Stimulated activated naive CD8-positive, alpha-beta T cell treated with anti-CD3 and anti-CD28 coated beads, Interleukin-15, amount 100 ng/mL, for 72 hours (primary cell): ENCODE measurements around the gene CLSTN1.

Source experiments
- ATAC-seq: fragments of 150-1000 bp; cut with Tn5 transposase; 2 replicates; pipeline ENCODE4 v1.10.0; 2021; ENCODE audit warnings: mild to moderate bottlenecking, moderate library complexity
- DNase-seq, 2 donors: peaks; one replicate each; pipeline ENCODE4 v3.0.0; 2021 to 2022
- H3K27ac Mint-ChIP-seq, 2 donors: one replicate each; pipeline ENCODE4 v1.8.0; 2022; ENCODE audit warnings: mild to moderate bottlenecking in 2 of 2, mixed read lengths in 2 of 2, moderate library complexity in 2 of 2
- H3K27me3 Mint-ChIP-seq: one replicate; pipeline ENCODE4 v1.8.0; 2022; ENCODE audit warnings: mixed read lengths
- H3K4me1 Mint-ChIP-seq: one replicate; pipeline ENCODE4 v1.8.0; 2022; ENCODE audit warnings: mild to moderate bottlenecking, mixed read lengths
- H3K4me3 Mint-ChIP-seq, 2 donors: one replicate each; pipeline ENCODE4 v1.8.0; 2022; ENCODE audit warnings: mild to moderate bottlenecking in 2 of 2, mixed read lengths in 2 of 2, moderate library complexity in 1 of 2
- H3K9me3 Mint-ChIP-seq, 2 donors: one replicate each; pipeline ENCODE4 v1.8.0; 2022; ENCODE audit warnings: mixed read lengths in 2 of 2

Gene CLSTN1

GRCh38 chr1:9859281-9860014 lies 35.7 kb upstream of the CLSTN1 start:
- Mint-ChIP-seq H3K27ac (peak overlapping the region in 1 of 2 donors; percentile 27), H3K27me3 (no peaks in the 10 kb centered on the region), H3K4me3 (no peak overlapping the region), H3K9me3 (no peaks in the 10 kb centered on the region), H3K4me1 (peaks cover 10% of the 10 kb centered on the region)
- DNase-seq (no peak), ATAC-seq (no peak)

GRCh38 chr1:9858293-9859035 lies 34.7 kb upstream of the CLSTN1 start:
- peaks cover 4 to 6% of the 10 kb centered on the region in 2 donors for H3K9me3 Mint-ChIP-seq
- peaks cover 10% of the 10 kb centered on the region for H3K4me1 Mint-ChIP-seq
- peak overlapping the region in 1 of 2 donors; percentile 2 for H3K27ac Mint-ChIP-seq
- ATAC-seq, result peak; percentile 60
- H3K27me3 Mint-ChIP-seq, result no peaks in the 10 kb centered on the region
- no peak overlapping the region for H3K4me3 Mint-ChIP-seq
- no peak for DNase-seq

GRCh38 chr1:9855186-9855585 lies 31.4 kb upstream of the CLSTN1 start:
- DNase-seq (no peak), ATAC-seq (no peak)
- H3K9me3 Mint-ChIP-seq, result peaks cover 5 to 9% of the 10 kb centered on the region in 2 donors
- no peak overlapping the region for H3K4me3 Mint-ChIP-seq
- H3K27ac Mint-ChIP-seq, result peak overlapping the region in 1 of 2 donors; percentile 48
- peaks cover 23% of the 10 kb centered on the region for H3K4me1 Mint-ChIP-seq
- H3K27me3 Mint-ChIP-seq, result peaks cover 17% of the 10 kb centered on the region

- H3K4me1 Mint-ChIP-seq, result peaks cover 25% of the 10 kb centered on the region
- H3K9me3 Mint-ChIP-seq, result peaks cover 5 to 9% of the 10 kb centered on the region in 2 donors
- no peak overlapping the region for H3K4me3 Mint-ChIP-seq
- no peak for DNase-seq
- H3K27ac Mint-ChIP-seq, result no peak overlapping the region
- H3K27me3 Mint-ChIP-seq, result peaks cover 17% of the 10 kb centered on the region
- ATAC-seq, result no peak
Observed at GRCh38 chr1:9853249-9853595, 29.5 kb upstream of the CLSTN1 start.

DNA sequence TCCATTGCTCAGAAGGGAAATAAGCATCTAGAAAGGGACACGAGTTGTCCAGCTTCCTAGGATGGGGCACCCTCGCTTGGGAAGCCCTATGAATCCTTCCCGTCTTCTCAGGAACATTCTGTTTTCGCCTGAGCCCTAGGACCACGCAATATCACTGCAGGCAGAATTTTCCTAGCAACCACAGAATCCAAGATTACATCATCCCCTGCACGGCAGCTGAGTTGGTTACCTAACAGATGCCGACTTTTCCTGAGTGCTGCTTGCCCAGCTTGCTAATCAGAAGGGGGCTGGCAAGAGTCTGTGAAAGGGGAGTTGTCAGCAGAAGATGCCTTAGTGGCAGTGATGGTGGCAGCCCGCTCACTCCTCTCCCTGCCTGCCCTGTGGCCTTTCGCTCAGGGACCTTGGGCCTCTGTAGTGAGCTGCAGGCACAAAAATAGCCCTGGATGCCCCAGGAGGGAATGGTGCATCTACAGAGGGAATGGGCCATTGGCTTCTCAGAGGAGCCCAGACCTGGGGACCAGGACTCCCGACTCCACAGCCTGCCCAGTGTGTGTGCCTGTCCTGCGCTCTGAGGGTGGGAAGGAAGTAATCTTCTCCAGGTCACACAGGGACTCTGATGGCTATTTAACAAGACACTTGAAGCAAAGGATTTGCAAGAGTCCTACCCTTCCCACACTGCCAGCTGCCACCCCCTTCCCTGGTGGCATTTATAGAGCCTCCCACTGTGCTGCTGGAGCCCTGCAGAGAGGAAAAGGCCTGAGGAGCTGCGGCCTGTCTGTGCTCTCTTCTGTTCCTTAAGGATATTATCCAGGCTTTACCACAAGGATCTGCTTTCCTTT lies 28.9 kb upstream of the CLSTN1 start:
- Mint-ChIP-seq H3K4me3 (no peak overlapping the region), H3K27ac (no peak overlapping the region), H3K9me3 (peaks cover 5 to 9% of the 10 kb centered on the region in 2 donors), H3K27me3 (peaks cover 17% of the 10 kb centered on the region), H3K4me1 (peaks cover 25% of the 10 kb centered on the region)
- ATAC-seq, result no peak
- DNase-seq, result no peak

- peaks cover 5 to 9% of the 10 kb centered on the region in 2 donors for H3K9me3 Mint-ChIP-seq
- ATAC-seq (no peak), DNase-seq (no peak)
- peaks cover 17% of the 10 kb centered on the region for H3K27me3 Mint-ChIP-seq
- no peak overlapping the region for H3K4me3 Mint-ChIP-seq
- H3K4me1 Mint-ChIP-seq, result peaks cover 25% of the 10 kb centered on the region
- H3K27ac Mint-ChIP-seq, result no peak overlapping the region
Observed at GRCh38 chr1:9852004-9852403, 28.2 kb upstream of the CLSTN1 start.

GRCh38 chr1:9850442-9851162 lies 26.8 kb upstream of the CLSTN1 start:
- Mint-ChIP-seq H3K9me3 (peaks cover 5 to 9% of the 10 kb centered on the region in 2 donors), H3K4me3 (peak overlapping the region; percentile 61 to 81), H3K27me3 (peaks cover 17% of the 10 kb centered on the region), H3K27ac (no peak overlapping the region), H3K4me1 (peaks cover 25% of the 10 kb centered on the region)
- peak; percentile 21 for ATAC-seq
- no peak for DNase-seq

DNA sequence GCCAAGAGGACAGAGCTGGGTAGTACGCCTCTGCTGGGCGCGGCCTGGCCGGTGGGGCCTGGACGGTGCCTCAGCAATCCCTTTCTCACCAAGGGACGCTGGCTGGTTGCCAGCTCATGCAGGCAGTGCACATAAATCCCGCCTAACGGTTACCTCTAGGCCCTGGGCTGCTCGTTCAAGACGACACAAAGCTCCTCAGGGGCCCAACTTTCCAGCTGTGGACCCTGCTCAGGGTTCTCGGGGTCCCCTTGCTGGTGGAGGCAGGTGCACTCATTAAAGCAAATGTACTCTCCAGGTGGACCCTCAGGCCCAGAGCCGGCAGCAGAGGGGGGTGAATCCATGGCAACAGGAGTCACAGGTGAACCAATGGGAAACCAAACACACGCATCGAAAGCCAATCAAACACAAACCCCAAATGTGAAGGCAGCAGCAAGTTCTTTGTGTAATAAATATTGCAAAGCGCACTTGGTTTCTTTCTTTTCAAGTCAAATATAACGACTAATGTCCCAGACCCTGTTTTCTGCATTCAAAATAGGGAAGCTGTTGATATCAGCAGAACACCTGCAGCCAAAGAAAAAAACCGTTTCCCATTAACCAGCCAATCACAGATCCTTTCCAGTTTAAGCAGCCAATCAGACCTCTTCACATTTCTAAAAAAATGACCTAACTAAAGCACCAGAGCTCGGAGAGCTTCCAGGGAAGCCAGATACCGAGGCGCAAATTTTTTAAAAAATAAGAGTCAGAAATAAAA lies 26.1 kb upstream of the CLSTN1 start:
- Mint-ChIP-seq H3K27me3 (peaks cover 17% of the 10 kb centered on the region), H3K4me1 (peaks cover 25% of the 10 kb centered on the region), H3K27ac (no peak overlapping the region), H3K9me3 (peaks cover 5 to 9% of the 10 kb centered on the region in 2 donors), H3K4me3 (peak overlapping the region; percentile 57 to 81)
- ATAC-seq (peak; percentile 56), DNase-seq (no peak)

- DNase-seq, result no peak
- Mint-ChIP-seq H3K27ac (no peak overlapping the region), H3K4me1 (peaks cover 25% of the 10 kb centered on the region), H3K4me3 (no peak overlapping the region), H3K27me3 (peaks cover 17% of the 10 kb centered on the region), H3K9me3 (no peaks in the 10 kb centered on the region)
- ATAC-seq, result no peak
Observed at GRCh38 chr1:9848022-9848421, 24.3 kb upstream of the CLSTN1 start.

DNA sequence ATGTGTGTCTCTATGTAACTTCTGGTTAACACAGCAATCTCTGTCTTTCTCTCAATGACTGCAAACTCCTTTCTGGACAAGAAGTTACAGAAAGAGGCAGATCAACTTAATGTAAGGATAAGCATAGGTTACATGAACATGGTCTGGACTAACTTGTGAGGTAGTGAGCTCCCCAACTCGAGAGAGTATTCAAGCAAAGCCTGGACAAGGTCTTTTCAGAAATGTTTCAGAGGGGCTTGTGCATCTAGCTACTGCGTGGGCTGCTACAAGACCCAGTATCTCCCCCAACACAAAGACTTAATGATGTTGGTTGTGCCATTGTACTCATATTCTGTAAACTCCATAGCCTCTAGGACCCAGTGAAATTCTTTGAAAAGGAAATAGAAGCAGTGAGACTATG lies 23.5 kb upstream of the CLSTN1 start:
- Mint-ChIP-seq H3K4me1 (peaks cover 25% of the 10 kb centered on the region), H3K27me3 (peaks cover 17% of the 10 kb centered on the region), H3K27ac (no peak overlapping the region), H3K9me3 (no peaks in the 10 kb centered on the region), H3K4me3 (no peak overlapping the region)
- no peak for ATAC-seq
- DNase-seq, result no peak

DNA sequence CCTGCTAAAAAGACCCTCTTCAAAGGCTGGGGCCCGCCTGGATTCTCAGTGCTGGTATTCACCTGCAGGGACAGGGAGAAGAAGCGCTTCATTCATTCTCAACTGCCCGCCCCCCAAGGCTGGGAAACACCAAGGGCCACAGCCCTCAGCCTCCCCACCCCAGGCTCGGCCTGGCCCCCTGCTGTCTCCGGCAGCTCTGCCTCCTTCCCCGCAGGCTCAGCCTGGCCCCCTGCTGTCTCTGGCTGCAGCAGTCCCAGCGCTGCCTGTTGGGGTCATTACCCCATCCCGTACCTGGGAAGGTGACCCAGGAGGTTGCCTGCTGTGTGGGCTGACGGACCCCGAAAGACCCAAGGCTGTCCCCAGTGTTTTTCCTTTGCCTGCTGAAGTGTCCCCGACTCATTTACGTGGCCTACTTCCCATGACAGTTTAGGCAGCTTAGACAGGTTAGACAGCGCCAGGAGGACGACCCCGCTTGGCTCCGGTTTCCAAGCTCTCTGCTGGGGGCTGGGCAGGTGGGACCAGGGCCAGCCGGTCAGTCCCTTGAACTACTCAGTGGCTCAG lies 22.9 kb upstream of the CLSTN1 start:
- no peak for DNase-seq
- no peak overlapping the region for H3K4me3 Mint-ChIP-seq
- peaks cover 25% of the 10 kb centered on the region for H3K4me1 Mint-ChIP-seq
- no peak for ATAC-seq
- no peaks in the 10 kb centered on the region for H3K9me3 Mint-ChIP-seq
- peaks cover 14% of the 10 kb centered on the region for H3K27me3 Mint-ChIP-seq
- H3K27ac Mint-ChIP-seq, result no peak overlapping the region

- H3K27ac Mint-ChIP-seq, result no peak overlapping the region
- ATAC-seq (no peak), DNase-seq (no peak)
- H3K9me3 Mint-ChIP-seq, result no peaks in the 10 kb centered on the region
- H3K4me3 Mint-ChIP-seq, result no peak overlapping the region
- H3K27me3 Mint-ChIP-seq, result peaks cover 6% of the 10 kb centered on the region
- peaks cover 19% of the 10 kb centered on the region for H3K4me1 Mint-ChIP-seq
Observed at GRCh38 chr1:9845914-9846313, 22.1 kb upstream of the CLSTN1 start.

- Mint-ChIP-seq H3K27ac (no peak overlapping the region), H3K9me3 (no peaks in the 10 kb centered on the region), H3K27me3 (no peaks in the 10 kb centered on the region), H3K4me3 (no peak overlapping the region), H3K4me1 (peaks cover 8% of the 10 kb centered on the region)
- ATAC-seq (no peak), DNase-seq (no peak)
Observed at GRCh38 chr1:9844756-9845155, 21.0 kb upstream of the CLSTN1 start.

- H3K4me1 Mint-ChIP-seq, result peaks cover 1% of the 10 kb centered on the region
- no peaks in the 10 kb centered on the region for H3K9me3 Mint-ChIP-seq
- no peak overlapping the region for H3K27ac Mint-ChIP-seq
- DNase-seq (no peak), ATAC-seq (no peak)
- no peaks in the 10 kb centered on the region for H3K27me3 Mint-ChIP-seq
- no peak overlapping the region for H3K4me3 Mint-ChIP-seq
Observed at GRCh38 chr1:9844106-9844505, 20.3 kb upstream of the CLSTN1 start.
